GM04503 (cell line): ENCODE data around the gene PPOX.

ENCODE experiments used
- DNase-seq: peaks from one replicate; pipeline ENCODE4 v3.0.0-alpha.2; 2012; ENCODE audit warnings: low read depth

Gene PPOX

DNA sequence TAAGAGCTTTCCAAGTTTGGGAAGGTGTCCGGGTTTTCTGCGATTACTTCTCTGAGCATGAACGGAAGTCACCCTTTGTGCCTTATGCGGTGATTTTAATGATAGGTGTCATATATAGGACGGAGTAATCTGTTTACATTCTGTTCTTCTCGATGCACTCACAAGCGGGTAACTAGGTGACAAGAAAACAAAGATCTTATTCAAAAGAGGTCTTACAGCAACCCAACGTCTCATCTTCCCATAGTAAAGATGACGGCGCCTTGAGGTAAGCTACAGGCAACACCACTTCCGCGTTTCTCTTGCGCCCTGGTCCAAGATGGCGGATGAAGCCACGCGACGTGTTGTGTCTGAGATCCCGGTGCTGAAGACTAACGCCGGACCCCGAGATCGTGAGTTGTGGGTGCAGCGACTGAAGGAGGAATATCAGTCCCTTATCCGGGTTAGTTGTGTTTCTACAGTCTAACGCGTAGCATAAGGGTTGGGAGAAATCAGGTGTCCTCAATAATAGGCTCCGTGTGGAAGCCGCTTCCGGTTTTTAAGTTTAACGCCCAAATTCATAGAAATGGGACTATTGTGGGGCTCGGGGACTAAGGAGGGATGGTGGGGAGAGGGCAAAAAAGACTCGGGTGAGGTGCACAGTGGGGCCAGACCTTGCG is 12.4 kb upstream of the PPOX start, which contains the start of gene UFC1:
UFC1 (plus strand) TSS at position 297 of the 656 bp plus-strand sequence; CDS start at position 317, 20 bp downstream.
- peak; percentile 71 for DNase-seq

GRCh38 chr1:161157867-161158266 is 8.4 kb upstream of the PPOX start:
- no peak for DNase-seq

GRCh38 chr1:161158316-161159010 is 7.8 kb upstream of the PPOX start:
- DNase-seq: no peak

- DNase-seq: peak; percentile 34
Observed at GRCh38 chr1:161159087-161159912, 6.9 kb upstream of the PPOX start, which contains the start of gene USP21. TSS of gene USP21 (plus strand) at chr1:161159500. CDS start at chr1:161160641, 1,141 bp downstream.

DNA sequence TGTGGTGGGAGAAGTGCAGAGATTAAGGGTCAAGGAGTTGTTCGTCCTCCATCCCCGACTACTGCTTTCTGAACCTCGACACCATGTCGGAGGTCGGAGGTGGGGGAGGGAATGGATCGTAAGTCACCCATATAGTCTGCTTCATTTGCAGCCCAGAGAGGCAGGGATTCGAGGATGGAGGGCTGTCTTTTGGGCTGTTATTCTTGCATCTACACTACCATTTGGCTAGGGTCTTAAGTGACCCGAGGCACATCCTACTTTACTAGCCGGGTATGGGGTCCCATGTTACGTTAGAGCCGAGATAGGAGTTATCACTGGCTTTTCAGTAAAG is 6.3 kb upstream of the PPOX start:
- no peak for DNase-seq

- DNase-seq: no peak
Observed at GRCh38 chr1:161160671-161161145, 5.5 kb upstream of the PPOX start.

DNA sequence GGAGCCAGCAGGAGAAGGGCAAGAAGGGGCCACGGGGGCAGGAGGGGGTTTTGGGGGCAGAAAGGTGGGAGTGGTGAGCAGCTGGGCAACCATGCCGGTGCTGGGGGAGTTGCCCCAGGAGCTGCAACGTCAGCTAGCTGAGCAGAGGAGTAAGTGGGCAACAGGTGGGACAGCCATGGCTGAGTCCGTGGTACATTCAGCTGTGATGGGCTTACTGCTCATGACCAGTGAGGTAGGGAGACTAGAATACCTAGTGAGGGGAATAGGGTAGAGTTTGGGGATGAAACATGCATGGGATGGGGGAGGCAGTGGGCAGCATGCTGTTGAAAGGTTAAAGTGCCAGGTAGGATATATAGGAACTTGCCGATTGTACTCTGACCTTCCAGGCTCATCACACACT is 4.6 kb upstream of the PPOX start:
- DNase-seq: no peak

DNA sequence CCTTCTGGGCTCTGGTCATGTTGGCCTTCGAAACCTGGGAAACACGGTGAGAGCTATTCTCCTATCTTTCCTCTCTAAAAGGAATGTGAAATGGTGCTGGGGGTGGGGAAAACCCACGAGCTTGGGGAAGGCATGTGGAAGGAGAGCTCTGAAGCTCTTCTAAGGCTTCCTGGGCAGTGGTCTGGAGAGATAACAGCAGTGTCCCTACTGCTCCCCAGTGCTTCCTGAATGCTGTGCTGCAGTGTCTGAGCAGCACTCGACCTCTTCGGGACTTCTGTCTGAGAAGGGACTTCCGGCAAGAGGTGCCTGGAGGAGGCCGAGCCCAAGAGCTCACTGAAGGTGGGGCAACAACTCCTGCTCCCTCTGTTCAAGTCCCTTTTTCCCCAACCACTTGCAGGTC is 4.2 kb upstream of the PPOX start:
- no peak for DNase-seq

DNA sequence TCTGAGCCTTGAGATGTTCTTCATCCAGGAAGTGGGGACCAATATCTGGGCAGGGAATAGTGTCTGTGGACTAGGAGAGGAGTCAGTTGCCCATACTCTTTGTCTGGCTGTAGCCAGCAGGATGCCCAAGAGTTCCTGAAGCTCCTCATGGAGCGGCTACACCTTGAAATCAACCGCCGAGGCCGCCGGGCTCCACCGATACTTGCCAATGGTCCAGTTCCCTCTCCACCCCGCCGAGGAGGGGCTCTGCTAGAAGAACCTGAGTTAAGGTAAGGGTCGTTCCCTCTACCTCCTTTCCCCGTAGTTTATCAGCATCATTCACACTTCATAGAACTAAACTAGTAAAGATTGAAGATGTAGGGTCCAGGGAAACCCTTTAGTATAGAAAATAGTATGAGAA is 3.4 kb upstream of the PPOX start:
- DNase-seq: no peak

DNA sequence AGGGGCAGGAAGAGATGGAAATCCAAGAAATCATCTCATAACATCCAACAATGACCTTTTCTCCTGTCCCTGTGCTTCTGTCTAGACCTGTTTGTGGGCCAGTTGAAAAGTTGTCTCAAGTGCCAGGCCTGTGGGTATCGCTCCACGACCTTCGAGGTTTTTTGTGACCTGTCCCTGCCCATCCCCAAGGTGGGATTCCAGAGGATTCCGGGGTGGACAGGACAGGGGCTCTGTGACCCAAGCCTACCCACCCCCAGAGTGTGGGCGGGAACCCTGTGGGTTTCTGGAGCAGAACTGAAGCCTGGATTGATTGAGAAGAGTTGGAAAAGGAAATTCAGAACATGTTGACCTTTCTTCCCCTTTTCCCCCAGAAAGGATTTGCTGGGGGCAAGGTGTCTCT is 2.4 kb upstream of the PPOX start:
- DNase-seq: no peak

DNA sequence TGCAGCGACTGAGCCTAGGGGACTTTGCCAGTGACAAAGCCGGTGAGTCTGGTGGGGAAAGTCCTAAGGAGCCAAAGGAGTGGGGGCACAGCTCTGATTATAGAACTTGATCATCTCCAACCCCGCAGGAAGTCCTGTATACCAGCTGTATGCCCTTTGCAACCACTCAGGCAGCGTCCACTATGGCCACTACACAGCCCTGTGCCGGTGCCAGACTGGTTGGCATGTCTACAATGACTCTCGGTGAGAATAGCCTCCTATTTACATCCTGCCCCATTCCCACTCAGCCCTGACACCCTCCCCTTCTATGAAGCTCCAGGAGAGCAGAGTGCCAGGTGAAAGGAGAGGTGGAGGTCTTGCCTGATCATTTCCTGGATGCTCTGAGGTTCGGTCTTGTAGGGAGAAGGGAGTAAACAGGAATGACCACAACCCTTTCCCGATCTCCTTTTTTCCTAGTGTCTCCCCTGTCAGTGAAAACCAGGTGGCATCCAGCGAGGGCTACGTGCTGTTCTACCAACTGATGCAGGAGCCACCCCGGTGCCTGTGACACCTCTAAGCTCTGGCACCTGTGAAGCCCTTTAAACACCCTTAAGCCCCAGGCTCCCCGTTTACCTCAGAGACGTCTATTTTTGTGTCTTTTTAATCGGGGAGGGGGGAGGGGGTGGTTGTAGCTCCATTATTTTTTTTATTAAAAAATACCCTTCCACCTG is 1.2 kb upstream of the PPOX start:
- DNase-seq: no peak

GRCh38 chr1:161166669-161167548 is 683 bp downstream of the PPOX start:
- no peak for DNase-seq

DNA sequence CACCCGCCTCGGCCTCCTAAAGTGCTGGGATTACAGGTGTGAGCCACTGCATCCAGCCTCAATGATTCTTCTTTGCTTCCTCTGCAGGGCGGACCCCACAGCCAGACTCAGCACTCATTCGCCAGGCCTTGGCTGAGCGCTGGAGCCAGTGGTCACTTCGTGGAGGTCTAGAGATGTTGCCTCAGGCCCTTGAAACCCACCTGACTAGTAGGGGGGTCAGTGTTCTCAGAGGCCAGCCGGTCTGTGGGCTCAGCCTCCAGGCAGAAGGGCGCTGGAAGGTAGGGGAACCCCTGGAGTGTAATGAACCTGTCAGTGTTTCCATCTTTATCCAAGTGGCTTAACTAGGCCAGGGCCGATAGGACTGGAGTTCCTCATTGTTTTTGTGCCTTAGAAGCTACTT is 2.7 kb downstream of the PPOX start:
- DNase-seq: no peak

GRCh38 chr1:161171191-161171590 is 5.0 kb downstream of the PPOX start:
- DNase-seq: no peak

DNA sequence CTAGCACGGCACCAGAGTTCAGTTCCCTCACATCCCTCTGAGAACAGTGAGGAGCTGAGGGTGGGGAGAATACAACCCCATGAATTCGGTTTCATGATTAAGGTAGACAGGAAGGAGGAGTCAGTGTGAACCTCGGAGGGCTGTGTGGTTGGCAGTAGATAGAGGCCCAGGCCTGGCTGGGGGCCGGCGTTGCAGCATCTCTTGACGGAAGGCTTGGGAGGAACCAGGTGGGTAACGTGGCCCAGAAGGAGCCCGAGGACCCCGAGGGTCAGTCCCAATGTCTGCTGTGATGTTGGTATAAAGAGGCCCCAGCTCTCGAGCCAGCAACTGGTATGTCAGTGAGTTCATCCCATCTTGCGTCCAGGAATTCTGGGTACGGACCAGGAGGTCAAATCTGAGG is 5.5 kb downstream of the PPOX start:
- DNase-seq: no peak

GRCh38 chr1:161172349-161172748 is 6.1 kb downstream of the PPOX start:
- no peak for DNase-seq

DNA sequence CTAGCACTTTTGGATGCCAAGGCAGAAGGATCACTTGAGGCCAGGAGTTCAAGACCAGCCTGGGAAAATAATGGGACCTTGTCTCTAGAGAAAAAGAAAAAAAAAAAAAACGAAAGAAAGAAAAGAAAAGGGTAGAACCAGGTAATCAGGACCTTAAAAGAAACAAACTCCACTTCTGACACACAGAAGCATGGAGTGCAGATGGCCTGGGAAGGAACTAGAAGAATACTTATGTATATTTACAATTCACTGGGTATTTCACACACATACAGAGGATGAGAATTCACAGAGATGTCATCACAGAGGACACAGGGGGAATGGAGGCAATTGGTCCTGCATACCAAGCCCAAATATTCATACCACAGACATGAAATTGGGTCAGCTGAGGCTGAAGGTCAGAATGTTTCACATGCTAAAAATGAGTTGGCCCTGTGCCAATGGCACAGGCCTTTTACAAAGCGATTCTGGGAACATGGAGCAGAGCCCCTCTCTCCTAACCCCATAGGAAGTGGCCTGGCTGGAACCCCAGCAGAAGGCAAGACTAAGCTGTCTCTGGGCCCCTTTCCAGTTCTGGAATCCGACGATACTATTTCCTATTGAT is 6.7 kb downstream of the PPOX start:
- DNase-seq: peak; percentile 96

DNA sequence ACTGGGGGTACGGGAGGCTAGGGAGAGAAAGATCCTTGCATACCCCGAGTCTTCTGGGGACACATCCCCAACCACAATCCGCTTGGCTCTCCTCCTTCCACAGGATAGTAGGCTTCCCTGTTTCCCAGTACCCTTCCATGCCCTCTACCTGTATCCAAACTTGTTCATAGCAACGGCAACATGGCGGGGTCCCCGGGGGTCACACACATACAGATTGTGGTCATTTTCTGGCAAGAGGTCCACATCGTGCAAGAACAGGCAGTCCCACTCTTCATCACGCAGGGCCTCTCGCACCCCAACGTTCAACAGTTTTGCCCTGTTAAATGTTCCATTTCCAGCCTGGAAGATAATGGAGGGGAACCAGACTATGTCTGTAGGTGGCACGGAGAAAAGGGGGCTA is 7.5 kb downstream of the PPOX start:
- DNase-seq: no peak

- no peak for DNase-seq
Observed at GRCh38 chr1:161174911-161175310, 8.7 kb downstream of the PPOX start.

DNA sequence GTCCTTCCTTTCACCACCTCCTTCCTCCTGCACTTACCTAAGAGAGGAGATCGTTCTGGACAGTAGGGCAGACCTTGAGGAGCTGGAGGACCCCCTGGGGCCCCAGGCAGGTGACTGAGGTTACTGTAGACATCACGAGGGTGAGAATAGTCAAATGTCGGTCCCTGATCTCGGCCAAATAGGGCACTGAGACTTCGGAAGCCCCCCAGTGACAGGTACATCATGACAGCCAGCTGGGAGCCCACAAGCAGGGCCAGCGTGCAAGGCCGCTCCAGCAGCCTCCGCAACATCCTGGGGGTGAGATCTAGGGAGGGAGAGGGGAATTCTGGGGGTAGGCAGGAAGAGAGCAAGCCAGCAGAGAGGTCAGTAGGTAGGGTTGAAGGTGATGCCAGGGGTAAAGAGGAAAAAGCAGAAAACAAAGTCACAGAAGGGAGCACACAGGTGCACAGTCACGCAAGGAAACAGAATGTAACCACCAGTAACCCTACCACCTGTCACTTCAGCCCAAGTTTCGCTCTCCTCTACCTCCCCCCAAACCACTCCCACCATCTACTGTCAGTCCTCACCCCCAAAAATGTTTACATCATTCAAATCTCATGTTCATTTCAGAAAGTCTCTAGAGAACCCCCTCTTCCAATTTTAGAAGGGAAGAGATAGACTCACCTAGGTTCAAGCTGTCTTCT is 9.7 kb downstream of the PPOX start:
- no peak for DNase-seq
